Mucosa of descending colon (tissue), 3 donors: ENCODE results near the gene FIGN. TPM values are rescaled to one million over a fixed set of nuclear protein-coding genes. Genes with fewer than 3 reads are reported as not detected.

Experiments
- ATAC-seq: fragments of 200-7000 bp; cut with Tn5 transposase; one replicate; pipeline ENCODE4 v1.9.1; 2020; ENCODE audit warnings: mild to moderate bottlenecking, moderate library complexity
- DNase-seq, 3 donors: peaks; one replicate each; pipeline ENCODE4 v3.0.0-alpha.2; 2020
- H3K36me3 ChIP-seq: fragments of 200-600 bp; one replicate; pipeline ENCODE4 v1.8.0; 2021; ENCODE audit warnings: low read depth, mild to moderate bottlenecking
- H3K4me1 ChIP-seq: fragments of 200-600 bp; one replicate; pipeline ENCODE4 v1.8.0; 2021; ENCODE audit warnings: low read depth, mild to moderate bottlenecking
- H3K4me3 ChIP-seq: fragments of 200-600 bp; one replicate; pipeline ENCODE4 v1.8.0; 2021; ENCODE audit warnings: mild to moderate bottlenecking
- H3K9me3 ChIP-seq: fragments of 200-600 bp; one replicate; pipeline ENCODE4 v1.8.0; 2021; ENCODE audit warnings: mild to moderate bottlenecking
- CTCF ChIP-seq: fragments of 200-600 bp; IDR thresholded peaks from one replicate; pipeline ENCODE4 v1.8.0; 2022; ENCODE audit warnings: antibody characterized with exemption, mild to moderate bottlenecking
- intact Hi-C, 2 donors: fragments of 100-400 bp; cut with DNase I in 1 of 2; cut with micrococcal nuclease in 1 of 2; formaldehyde crosslinking; loops; one replicate each; pipeline versions ENCODE4 v1.11.0 to v1.11.1; 2022; cut with DNase I, micrococcal nuclease
- total RNA-seq, 3 donors: library from RNA; stranded (reverse); fragmentation: NEBNext Ultra II Directional in 2 of 3; extraction: Animal tissue kit (Norgen Biotek cat#: 25700) in 2 of 3; gene quantifications; one replicate each; pipeline versions ENCODE4 v1.2.1 to v1.2.4, GENCODE V29; 2021 to 2023
- donor health status: DM: no; HTN: no; CAD: no; lungs with moderate emphysema.
- donor health status: DM: no; HTN: no; CAD: no.
- donor health status: DM: no; HTN: yes; CAD: no.

The FIGN gene
- total RNA-seq, 3 donors from 2014 or later: 0.84 to 4.1 (median 1.4) TPM

DNA sequence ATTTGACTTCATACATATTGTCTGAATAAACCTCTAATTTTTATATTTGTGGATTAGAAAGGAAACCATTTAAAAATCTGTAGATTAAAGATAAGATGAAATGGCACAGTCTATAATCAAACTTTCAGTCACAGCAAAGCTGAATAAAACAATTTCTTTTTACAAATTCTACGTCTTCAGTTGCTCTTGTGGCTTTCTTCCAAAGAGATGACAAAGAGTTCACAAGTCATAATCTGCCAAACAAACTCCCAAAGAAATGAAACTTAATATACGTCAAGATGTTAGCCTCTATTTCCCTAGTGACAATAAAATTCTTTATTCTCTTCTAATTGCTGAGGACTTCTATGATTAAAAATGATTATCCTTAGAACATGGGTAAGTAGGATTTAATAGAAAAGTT is 66.3 kb downstream of the FIGN start:
- Histone ChIP-seq H3K9me3 (no peaks in the 10 kb centered on the region), H3K4me3 (no peak overlapping the region), H3K4me1 (no peaks in the 10 kb centered on the region), H3K36me3 (no peaks in the 10 kb centered on the region)
- TF ChIP-seq CTCF: no peak
- ATAC-seq: no peak
- intact Hi-C loops: no loop called here
- no peak for DNase-seq

DNA sequence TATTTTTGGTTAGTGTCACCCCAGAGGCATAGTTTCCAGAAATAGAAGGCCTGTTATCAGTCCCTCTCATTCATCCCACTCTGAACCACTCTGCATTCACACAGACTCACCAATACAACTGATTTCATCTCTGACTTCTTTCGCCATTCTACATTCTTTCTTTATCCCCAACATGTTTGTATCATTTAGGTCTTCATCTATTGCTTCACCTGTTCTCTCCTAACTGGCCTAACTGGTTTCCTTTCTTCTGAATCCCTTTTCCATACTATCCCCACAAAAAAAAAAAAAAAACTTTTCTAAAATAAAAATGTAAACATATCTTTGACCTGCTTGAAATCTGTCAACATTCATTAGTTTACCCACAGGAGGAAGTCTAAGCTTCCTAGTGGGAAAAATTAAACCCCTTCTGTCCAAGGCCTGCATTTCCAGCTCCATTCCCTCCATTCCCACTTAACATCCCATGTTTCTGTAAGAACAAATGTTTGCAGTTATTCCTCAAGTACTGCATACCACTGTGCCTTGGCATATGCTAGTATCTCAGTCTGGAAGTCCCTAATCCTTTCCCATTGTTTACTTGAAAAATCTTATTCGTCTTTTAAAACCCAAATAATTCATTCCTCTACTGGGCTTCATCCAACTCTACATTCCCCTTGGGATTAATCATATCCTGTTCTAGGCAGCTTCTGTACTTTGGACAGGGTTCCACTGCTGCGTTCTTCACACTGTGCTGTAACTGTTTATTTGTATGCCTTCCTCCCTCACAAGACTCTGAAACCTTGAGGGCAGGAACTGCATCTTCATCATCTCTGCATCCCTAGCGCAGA is 68.5 kb downstream of the FIGN start:
- ATAC-seq (peak; percentile 51), DNase-seq (no peak)
- no peaks in the 10 kb centered on the region for H3K9me3 ChIP-seq
- H3K4me3 ChIP-seq: no peak overlapping the region
- intact Hi-C loops: no loop called here
- H3K36me3 ChIP-seq: no peaks in the 10 kb centered on the region
- TF ChIP-seq CTCF: no peak
- no peaks in the 10 kb centered on the region for H3K4me1 ChIP-seq

DNA sequence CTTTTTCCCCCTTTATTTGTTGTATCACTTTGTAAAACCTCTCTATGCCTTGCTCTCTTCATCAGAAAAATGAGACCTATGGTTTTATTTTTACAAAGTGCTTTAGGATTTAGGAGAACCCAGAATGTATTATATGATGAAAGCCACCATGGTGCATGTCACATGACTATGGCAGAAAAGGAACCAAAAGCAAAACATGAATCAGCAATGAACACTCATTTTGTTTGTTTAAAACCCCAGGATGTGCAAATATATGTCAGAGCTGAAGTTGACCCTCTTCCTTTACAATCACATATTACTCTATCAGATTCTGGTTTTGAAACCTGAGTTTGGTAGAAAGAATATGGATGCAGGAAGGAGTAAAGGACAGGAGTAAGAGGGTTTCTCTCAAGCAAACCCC is 70.0 kb downstream of the FIGN start:
- ATAC-seq (no peak), DNase-seq (no peak)
- Histone ChIP-seq H3K36me3 (no peaks in the 10 kb centered on the region), H3K4me3 (no peak overlapping the region), H3K9me3 (no peaks in the 10 kb centered on the region), H3K4me1 (no peaks in the 10 kb centered on the region)
- intact Hi-C loops: no loop called here
- no peak for TF ChIP-seq CTCF

DNA sequence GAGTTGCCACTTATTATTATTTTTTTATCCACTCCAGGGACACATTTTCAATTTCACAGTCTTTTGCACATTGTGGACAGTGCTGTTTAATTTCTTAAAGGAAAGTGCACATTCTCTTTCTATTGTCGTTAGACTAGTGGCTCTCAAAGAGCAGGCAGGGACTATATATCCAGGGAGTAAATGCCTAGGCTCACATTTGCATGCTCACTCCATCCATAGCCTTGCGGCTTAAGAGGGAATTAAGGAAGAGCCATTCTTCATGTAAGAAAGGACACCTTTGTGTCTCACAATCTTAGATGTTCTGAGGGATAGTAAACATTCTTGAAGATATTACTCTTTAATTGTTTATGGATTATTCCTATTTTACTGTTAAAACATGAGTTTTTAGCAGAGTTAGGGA is 70.8 kb downstream of the FIGN start:
- TF ChIP-seq CTCF: no peak
- intact Hi-C loops: no loop called here
- Histone ChIP-seq H3K4me3 (no peak overlapping the region), H3K36me3 (no peaks in the 10 kb centered on the region), H3K4me1 (no peaks in the 10 kb centered on the region), H3K9me3 (no peaks in the 10 kb centered on the region)
- ATAC-seq: no peak
- no peak for DNase-seq

GRCh38 chr2:163664610-163665009 is 71.2 kb downstream of the FIGN start:
- no peaks in the 10 kb centered on the region for H3K36me3 ChIP-seq
- no peak for TF ChIP-seq CTCF
- H3K4me3 ChIP-seq: no peak overlapping the region
- no peaks in the 10 kb centered on the region for H3K4me1 ChIP-seq
- no peaks in the 10 kb centered on the region for H3K9me3 ChIP-seq
- DNase-seq (no peak), ATAC-seq (no peak)
- intact Hi-C loops: no loop called here
